HS-27A (cell line): ENCODE data around the gene TMEM156.
"Not testable (repeated sequence)": the region's sequence is repeated elsewhere in the genome, so short reads cannot be mapped to it uniquely, and the experiment has no call there.

ENCODE experiments used
- DNase-seq: peaks from one replicate; pipeline ENCODE4 v3.0.0-alpha.2; 2012; ENCODE audit warnings: low read depth, missing footprints

Gene TMEM156

DNA sequence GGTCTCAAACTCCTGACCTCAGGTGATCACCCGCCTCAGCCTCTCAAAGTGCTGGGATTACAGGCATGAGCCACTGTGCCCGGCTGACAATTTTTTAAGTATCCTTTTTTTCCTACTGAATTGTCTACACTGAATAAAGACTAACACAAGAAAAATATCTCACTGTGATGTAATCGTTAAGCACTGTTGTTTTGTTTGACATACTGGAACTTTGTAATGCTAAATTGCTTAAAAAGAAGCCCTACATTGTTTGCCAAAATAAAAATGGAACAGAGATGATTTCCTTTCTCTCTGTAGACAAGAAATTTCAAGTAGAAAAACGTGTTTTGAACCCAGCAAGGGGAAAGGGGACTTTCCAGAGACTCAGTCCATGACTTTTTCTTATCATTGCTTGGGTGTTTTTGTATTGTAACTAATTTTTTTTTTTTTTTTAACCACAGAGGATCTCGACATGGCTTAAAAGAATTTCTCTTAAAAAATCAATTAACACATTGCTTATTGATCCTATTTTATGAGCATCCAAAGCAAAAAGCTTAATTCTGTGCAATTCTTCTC lies 74.9 kb downstream of the TMEM156 start:
- no peak for DNase-seq

DNA sequence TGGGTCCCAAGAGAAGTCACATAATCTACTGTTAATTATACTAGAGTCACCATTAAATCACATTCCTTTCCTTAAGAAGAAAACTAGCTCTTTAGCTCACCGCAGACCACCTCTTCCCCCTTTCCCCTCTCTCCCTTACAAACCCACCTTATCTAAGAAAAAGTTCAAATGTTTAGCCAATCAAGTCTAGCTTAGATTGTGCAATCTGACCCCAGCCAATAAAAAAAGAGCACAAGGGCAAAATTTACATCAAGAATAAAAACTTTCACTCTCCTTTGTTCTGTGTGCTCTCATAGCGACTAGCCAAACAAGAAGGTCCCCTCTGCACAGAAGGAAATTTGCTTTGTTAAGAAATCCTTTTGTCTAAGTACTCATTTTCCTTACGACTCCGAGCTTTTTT lies 76.3 kb downstream of the TMEM156 start:
- DNase-seq: no peak

DNA sequence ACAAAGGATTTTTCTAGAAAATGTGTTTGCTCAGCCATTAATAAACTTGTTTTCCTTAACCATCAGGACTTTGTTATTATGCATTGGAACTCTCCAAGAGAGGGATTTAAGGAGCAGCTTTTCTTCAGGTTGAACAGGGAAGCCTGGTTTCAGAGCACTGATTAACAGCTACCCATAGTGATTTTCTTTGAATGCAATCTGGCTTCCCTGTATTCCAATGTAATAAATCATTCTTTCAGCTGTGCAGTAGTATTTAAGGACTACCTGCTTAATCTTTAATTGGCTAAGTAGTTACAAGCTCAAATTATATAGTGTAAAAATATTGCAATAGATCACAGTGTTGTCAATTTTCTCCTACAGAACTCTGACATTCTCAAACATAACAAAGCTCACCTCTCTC lies 77.5 kb downstream of the TMEM156 start:
- DNase-seq: no peak

DNA sequence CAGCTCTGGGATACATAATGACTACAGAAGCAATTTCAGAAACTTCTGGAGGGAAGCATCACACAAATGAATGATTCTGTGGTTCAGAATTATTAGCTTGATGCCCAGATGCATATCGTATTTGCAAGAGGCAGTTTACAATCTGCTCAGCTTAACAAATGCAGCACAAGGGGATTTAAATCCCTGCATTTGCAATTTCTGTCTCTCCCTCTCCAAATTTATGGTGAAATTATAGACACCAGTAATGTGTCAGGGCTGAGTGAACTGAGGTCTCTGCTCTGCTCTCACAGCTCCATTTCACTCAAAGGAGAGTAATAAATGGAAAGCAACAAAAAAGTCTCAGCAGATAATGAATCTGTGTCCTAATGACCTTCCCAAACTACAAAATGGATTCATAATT lies 80.2 kb downstream of the TMEM156 start:
- no peak for DNase-seq

DNA sequence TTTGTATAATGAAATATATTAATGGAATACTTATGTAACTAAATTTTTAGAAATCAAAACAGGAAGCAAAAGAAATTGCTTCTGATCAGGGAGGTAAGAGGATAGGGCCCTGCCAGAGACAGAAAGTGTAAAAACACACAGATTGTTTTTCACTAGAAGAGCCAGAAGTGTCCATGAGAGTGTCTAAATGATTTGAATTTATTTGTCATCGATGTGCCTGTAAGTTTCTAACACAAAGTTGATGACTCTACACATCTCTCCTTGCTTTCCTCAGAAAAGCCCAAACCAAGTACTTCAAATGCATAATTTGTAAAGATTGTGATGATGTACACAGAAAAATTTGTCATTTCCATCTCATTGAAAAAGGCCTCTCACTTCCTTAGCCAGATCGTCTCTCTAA lies 80.6 kb downstream of the TMEM156 start:
- DNase-seq: no peak

DNA sequence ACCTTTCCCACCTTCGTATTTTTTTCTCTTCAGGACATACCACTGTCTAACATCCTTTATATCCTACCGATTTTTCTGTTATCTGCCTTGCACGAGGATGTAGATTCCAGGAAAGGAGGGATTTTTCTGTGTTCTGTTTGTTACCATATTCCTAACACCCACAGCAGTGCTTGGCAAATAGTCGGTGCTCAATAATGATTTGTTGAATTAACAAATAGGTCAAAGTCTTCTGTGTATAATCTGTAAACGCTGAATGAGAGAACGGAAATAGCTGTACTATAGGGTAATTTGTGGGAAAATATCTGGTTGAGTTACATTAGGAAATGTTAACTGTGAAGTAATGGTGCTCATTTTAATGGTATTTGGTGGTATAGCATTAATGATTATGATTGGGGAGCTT lies 81.5 kb downstream of the TMEM156 start:
- no peak for DNase-seq

DNA sequence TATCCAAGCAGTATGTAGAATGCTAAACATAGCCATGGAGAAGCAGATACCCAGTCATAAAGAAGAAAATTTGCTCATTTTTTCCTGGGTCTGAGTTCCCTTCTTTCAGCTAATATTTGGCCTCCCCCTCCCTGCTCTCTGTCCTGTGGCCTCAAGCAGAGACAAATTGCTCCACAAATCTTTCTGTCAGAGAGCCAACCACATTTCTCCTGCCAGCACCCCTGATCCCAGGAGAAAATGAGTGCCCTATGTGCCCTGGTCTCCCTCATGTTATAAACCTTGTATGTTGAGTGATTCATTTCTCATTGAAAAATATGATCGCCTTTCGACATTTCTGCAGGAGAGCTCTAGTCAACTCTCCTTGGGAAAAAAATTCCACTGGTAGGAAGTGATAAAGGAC lies 82.0 kb downstream of the TMEM156 start:
- no peak for DNase-seq

DNA sequence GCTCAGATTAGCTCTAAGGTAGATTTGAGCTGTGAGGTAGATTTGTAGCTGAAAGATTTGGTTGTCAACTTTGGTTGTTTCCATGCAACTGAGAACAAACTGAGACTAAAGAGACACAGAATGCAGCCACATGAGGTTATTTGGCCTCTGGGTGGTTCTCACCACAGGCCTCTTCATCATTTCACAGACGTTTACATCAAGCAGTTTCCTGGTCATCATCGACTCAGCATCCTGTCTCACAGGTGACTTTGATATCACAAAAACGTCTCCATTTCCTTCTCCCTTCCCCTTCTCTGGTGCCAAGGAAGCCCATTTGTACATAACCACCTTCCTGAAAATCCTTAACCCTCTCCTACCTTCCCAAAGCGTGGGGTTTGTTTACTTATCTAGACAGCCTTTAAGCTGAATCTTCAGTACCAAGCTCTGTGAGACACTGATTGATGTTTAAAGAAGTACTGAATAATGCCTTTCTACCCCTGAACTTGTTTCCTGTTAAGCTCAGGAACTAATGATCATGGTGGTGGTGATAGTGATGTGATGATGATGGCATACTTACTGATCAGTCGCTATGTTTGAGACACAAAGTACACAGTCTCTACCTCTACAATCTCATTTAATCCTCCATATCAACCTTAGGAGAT lies 82.7 kb downstream of the TMEM156 start:
- DNase-seq: no peak

DNA sequence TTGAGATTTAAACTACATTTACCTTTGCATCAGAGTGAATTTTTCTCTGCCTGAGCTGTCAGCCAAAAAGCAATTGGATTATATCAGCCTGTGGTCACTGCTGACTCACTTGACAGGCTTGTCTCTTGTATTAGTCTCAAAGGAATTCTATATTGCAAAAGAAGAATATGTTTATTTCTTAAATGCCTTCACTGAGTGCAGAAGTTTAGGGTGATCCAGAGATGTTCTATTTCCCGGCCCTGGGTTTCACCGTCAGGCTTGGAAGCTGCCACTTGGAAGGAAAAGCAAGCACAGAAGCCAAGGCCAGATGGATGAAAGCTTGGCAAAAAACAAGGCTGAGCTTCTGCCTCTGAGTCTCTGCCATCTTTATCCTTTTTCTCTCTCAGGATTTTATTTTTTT lies 83.7 kb downstream of the TMEM156 start:
- DNase-seq: peak; percentile 66

DNA sequence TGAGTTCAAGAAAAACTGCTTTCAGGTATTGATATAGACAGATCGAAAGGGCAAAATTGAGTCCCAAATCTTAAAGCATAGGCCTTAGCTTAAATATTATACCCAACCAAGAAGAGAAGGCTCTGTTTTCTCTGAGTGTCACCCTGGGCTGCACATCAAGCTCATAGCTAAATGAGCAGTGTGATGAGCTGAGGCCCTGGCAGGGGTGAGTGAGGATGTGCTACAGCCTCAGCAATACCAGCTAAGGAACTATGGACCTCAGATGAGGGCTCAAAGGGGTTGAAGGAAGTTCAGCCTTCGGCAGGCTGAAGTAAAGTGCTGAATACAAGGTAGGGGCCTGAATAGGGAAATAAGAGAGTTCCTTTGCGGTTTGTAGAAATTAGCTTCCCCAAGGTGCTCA lies 85.3 kb downstream of the TMEM156 start:
- no peak for DNase-seq

DNA sequence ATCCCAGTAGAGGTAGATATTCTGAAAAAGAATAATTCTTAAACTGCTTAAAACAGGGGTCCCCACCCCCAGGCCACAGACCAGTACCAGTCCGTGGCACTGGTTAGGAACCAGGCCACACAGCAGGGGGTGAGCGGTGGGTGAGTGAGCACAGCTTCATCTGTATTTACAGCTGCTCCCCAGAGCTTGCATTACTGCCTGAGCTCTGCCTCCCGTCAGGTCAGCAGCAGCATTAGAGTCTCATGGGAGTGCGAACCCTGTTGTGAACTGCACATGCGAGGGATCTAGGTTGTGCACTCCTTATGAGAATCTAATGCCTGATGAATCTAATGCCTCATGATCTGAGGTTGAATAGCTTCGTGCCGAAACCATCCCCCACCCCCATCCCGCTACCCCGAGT lies 87.8 kb downstream of the TMEM156 start:
- DNase-seq: no peak

DNA sequence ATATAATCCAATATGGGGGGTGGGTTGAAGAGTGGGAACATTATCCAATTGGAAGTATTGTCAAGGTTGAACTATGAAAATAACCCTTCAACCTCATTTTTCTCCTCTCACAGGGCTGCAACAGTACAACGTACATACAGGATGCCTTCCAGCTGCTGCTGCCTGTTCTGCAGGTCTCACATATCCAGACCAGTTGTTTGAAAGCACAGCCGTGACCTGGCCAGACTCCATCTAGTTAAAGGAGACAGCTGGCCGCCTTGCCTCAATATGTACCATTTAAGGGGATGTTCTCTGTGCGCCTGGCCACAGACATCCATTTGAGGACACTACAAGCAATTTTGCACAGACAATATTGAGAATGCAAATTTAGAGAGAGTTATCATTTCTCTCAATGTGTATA lies 88.9 kb downstream of the TMEM156 start:
- no peak for DNase-seq

DNA sequence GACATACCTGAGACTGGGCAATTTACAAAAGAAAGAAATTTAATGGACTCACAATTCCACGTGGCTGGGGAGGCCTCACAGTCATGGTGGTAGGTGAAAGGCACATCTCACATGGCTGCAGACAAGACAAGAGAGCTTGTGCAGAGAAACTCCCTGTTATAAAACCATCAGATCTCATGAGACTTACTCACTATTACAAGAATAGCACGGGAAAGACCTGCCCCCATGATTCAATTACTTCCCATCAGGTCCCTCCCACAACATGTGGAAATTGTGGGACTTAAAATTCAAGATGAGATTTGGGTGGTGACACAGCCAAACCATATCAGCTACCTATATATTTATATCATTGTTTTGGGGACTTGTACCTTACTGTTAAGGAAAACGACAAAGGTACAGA lies 90.3 kb downstream of the TMEM156 start:
- DNase-seq: not testable (repeated sequence)

DNA sequence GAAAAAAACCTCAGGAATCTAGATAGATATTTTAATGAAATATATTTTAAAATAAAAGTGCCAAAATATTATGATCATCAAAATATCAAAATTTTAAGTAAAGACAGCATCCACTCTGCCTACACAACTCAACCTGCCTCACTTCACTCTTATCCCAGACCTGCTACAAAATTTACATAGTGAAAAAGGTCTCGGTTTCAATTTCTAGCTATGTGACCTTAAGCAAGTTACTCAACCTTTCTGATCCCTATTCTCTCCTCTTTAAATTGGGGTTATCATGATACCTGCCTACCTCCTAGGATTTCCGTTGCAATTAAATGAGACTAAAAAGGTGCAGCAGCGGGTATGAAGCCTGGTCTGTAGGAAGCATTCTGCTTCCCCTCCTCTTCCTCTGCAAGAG lies 91.7 kb downstream of the TMEM156 start:
- DNase-seq: no peak

DNA sequence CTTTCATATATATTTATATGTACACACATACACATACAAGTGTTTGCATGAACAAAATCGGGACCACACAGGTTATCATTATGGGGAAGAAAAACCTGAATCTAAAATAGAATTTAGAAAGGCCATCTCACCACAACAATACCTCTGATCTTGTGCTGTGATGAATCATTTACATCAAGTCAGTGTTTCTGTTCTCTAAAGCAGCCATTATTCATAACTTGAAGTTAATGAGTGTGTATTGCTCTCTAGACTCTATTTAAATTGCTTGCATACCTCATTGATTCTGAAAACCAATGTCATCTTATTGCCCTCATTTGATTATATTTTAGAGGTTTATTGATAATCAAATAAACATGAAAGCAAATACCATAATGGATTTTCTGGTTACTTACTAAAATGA lies 93.0 kb downstream of the TMEM156 start:
- no peak for DNase-seq

DNA sequence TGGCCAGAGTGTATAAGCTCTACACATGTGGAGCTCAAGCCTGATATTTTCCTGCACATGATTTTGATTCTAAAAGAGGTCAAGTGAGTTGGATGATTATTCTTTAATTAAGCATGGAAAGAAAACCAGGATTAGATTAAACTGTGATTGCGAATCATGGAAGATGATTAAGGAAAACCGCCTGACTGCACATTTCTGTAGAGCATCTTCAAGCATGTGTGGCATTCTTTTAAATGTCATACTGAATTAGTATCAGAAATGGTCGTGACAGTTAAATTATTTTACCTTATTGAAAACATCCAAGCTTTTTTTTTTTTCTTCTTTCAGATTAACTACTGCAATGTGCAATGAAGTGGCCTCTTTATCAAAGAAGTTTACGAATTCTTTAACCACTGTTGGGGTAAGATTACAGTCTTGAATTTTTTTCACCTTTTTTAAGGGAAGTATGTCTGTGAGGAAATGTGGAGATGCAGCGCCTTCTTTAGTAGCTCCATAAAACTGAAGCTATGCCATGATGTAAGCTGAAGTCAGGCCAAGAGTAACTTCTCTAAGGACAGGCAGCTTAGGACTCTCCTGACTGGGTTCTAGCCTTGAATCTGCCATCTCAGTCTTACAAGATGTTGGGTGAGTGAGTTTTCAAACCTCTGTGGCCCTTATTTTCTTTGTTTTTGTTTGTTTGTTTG lies 96.7 kb downstream of the TMEM156 start:
- no peak for DNase-seq

DNA sequence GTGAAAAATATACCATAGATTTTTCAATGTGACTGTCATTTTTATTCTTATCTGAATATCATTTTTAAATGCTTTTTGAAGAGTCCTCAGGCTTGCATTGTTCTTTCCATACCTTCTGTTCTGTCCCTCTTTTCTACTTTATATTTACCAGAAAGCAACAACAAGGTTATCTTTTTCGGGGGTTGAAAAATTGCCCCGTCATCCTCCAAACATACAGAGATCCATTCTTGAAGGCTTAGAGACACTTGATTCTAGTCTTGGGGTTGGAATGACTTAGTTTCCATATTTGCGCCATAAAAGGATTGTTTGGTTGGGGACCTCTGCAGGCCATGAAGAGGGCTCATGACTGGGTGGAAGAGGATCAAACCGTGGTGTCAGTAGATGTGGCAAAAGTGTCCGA lies 101.1 kb downstream of the TMEM156 start:
- no peak for DNase-seq

DNA sequence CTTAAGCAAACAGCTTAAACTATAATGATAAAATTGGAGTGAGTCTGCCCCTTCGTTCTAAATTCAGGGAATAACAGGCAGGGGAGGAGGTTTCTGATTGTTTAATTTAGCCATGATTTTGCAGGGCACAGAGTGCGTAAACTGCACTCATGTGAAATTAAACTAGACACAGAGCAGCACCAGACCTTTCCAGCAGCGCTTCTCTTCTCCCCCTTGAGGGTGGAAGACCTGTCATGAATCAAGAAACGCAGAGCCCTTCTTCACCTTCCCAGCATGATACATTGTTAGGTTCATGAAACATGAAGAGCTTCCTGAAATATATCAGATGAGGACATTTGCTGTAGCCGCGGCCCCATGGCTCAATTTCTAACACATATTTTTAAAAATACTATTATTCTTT lies 101.5 kb downstream of the TMEM156 start:
- DNase-seq: no peak

DNA sequence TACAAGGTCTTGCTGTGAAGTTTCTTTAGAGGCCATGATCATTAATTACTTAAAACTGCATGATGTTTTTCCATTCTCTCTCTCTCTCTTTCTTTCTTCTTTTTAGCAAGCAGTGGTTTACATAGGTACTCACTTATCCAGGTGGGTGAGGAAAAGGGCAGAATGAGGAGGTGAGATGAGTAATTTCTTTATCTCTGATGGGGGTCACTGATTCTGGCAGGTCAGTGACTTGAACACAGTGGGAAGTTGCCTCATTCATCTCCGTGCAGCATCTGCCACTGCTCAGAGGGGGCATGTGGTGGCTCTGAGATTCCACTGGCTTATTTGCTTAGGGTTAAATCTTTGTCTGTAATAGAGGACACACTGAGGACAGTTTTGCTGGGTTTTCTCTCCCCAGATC lies 102.0 kb downstream of the TMEM156 start:
- DNase-seq: no peak

DNA sequence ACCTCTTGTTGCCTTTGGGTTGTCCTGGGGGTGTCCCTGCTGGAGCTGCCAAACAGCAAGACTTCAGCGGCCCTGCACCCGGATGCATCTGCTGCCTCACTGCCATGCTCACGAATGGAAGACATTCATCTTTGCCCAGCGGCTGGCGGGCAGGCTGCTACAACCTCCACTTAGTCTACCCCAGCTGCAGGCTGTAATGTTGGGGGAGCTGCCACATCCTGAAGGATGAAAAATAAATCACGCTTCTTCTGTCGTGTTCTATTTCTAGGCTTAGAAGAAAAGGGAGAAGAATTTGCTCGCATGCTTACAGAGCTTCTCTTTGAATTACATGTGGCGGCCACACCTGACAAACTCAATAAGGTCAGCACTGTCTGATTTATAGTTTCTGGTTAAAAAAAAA lies 103.2 kb downstream of the TMEM156 start:
- no peak for DNase-seq

DNA sequence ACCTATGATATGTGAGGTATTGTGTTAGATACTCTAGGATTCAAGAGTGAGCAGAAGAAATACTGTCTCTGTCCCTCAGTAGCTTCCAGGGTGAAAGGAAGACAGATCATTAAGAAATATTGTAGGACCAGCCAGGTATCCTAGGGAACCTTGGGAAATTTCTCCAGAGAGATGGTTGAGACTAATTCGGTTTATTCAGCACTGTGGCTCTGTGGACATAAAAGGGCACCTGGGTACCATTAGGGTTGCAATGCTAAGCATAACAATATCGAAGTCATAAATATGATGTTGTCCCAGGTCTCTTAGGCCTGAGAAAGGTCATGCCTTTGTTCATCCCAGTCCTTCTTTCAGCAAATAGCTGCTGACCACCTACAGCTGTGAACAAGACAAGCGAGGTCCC lies 103.6 kb downstream of the TMEM156 start:
- no peak for DNase-seq

DNA sequence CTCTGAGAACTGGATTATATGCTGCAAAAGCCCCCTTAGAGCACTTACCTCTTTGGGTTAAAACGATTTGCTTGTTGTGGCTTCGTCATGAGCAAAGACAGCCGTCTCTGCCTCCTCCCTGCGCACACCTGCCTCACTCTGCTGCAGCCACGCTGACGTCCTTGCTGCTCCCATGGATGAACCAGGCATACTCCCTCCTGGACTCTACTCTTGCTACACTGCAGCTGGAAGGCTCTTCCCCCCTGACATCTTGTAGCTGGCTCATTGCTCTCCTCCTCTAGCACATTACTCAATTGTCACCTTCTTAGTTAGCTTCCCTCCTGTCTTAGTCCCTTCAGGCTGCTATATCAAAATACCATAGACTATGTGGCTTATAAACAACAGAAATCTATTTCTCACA lies 105.3 kb downstream of the TMEM156 start:
- DNase-seq: no peak

DNA sequence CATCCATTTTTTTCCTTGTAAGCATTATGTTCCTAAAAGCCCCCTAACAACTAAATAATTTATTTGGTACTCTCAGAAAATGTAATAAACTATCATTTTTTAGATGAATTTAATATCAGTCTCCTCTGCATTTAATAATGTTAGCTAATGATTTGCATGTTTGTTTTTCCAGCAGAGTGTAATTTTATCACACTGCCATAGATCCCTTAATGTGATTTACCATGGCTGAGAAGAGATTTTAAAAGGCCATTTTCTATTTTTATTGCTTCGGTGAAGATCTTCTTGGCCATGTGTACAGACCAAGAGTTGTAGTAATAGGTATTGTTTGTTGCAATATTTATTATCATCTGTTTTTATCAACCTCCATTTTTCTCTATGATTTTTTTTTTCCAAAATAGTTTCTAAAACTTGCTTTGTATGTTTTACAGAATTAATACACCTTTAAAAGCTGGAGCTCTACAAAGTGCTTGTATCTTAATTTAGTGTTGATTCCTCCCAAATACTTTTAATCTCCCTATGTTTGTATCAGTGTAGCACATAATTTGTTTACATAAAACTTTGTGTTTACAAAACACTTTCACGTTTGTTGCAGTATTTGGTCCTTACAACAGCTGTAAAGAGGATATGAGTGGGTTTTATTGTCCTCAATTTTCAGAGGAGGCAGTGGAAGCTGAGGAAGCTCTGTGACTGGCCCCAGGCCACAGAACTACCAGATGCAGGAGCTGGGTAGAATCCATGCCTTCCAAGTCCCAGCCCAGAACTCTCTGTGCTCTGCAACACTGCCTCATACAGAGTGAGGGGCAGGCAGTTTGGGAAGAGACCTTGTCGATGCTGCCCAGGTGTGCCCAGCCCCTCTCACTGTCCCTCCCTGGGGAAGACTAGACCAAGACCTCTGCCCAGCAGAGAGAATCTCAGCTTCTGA lies 106.5 kb downstream of the TMEM156 start:
- no peak for DNase-seq
